ENCODE data around the gene MRPS24.
"Not testable (repeated sequence)": the region's sequence is repeated elsewhere in the genome, so short reads cannot be mapped to it uniquely, and the experiment has no call there.

DNA sequence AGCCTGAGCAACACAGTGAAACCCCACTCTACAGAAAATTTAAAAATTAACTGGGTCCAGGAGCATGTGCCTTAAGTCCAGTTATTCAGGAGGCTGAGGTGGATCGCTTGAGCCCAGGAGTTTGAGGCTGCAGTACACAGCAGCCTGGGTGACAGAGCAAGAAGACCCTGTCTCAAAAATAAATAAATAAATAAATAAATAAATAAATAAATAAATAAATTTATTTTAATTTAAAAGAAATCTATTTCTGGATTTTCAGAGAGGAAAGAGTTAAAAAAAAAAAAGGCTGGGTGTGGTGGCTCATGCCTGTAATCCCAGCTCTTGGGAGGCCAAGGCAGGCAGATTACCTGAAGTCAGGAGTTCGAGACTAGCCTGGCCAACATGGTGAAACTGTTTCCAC is 29.3 kb upstream of the MRPS24 start:
- TF ChIP-seq CTCF (conservative IDR thresholded peaks at IDR 0.05; ENCODE audit: low read depth, low read length); EZH2 (IDR thresholded peaks at IDR 0.05; ENCODE audit: borderline replicate concordance, low read depth, low read length, poor library complexity, severe bottlenecking): not testable (repeated sequence)

Measured in A673 (cell line).